ENCODE data around the gene WNT9B.
"Not testable (repeated sequence)": the region's sequence is repeated elsewhere in the genome, so short reads cannot be mapped to it uniquely, and the experiment has no call there.

Gene WNT9B

DNA sequence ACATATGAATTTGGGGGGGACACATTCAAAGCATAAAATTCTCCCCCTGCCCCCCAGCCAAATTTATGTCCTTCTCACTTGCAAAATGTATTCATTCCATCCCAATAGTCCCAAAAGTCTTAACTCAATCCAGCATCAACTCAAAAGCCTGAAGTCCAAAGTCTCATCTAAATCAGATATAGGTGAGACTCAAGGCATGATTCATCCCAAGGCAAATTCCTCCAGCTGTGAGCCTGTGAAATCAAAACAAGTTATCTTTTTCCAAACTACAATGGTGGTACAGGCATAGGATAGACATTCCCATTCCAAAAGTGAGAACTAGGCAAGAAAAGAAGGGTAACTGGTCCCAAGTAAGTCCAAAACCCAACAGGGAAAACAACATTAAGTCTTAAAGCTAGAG is 65.7 kb downstream of the WNT9B start:
- DNase-seq = no peak

DNA sequence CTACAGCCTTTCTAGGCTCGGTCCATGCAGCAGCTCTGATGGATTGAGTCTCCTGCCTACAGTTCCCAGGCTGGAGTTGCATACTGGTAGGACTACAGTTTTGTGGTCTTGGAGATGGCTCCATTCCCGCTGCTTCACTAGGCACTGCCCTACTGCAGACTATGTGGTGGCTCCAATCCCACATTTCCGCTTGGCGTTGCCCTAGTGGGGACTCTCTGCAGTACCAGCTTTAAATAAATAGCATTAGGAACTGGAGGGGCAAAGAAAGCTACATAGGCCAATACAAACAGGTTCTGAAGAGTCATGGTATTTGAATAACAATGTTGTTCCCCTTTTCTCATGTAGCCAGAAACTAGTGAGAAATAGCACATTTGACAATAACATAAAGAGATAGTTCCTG is 66.1 kb downstream of the WNT9B start:
- DNase-seq = no peak

GRCh38 chr17:46921962-46922361 is 70.6 kb downstream of the WNT9B start:
- not testable (repeated sequence) for DNase-seq

DNA sequence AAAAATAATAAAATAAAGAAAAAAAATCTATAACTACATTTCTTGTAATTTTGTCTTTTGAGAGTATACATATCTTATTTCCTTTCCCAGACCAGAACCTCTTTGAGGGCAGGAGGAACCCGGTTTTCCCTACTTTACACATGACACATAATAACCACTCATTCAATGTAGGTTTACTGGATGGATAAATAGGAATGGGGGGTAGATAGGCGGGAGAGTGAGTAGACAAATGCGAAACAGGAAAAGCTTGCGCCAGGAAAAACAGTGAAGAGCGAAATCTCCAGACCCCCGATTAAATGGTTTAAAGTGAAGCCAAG is 71.1 kb downstream of the WNT9B start:
- no peak for DNase-seq

DNA sequence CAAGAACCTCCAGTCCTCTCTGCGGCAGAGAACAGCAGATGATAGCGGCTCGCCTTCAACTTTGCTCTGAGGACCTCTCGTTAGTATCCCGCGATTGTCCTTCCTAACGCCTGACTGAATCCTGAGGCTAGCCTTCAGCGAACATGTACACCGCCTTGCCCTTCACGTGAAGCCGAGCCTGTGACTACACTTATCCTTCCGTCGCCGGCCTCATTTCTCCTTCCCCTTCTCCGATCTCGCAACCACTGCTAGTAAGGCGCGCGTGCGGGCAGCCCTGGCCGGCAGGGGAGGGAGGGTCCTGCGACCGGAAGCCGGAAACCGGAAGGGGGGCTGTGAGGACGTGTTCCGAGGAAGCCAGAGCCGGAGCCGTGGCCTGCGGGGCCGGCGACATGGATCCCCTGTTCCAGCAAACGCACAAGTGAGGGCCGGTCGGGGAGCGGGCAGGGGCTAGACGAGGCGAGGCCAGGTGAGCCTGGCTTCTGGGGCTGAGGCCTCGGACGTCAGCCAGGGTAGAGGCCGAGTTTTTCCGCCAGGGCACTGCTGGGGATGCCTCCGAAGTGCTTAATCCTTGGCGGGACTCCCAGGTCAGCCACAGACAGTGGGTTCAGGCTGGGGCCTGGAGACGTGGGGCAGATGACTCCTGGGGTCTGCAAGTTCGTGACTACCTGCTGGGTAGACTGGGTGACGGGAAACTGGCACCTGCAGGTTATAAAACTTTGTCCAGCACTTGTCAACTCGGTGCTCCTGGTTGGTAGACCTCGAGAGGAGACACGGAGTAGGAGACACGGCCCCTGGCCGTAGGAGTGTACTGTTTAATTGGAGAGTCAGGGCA is 71.6 kb downstream of the WNT9B start, which contains the start of gene GOSR2:
Gene GOSR2, plus strand, starts transcription at position 357 of the 832 bp plus-strand sequence. Its CDS starts 33 bp downstream, at position 390.
- DNase-seq = peak; percentile 74 to 90

DNA sequence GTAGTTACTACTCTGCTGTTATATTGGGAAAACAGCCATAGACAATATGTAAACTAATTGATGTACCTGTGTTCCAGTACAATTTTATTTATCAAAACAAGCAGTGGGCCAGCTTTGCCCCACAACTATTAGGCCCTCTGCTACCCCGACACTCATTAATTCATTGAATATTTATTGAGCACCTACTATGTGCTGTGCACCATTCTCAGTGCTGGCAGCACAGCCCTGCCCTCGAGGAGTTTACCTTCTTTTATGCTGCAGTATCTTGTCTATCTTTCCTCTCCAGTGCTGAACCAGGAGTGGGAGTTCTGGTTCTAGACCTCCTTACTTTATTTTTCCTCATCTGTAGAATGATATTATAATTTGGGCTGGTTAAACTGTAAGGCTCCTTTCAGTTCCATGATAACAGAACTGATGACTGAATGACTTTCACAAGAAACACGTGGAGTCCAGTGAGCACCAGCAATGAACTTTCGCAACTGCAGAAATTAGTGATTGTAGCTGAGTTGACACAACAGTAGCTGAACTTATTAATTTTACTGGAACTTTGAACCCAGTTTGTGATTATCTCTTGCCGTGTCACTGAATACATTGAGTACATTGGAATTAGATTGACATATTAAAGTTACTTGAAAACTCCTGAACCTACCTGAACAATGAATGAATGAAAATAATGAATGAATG is 73.9 kb downstream of the WNT9B start:
- peak; percentile 31 to 39 for DNase-seq

- no peak for DNase-seq
Measured at GRCh38 chr17:46928467-46929261, 77.3 kb downstream of the WNT9B start.

DNA sequence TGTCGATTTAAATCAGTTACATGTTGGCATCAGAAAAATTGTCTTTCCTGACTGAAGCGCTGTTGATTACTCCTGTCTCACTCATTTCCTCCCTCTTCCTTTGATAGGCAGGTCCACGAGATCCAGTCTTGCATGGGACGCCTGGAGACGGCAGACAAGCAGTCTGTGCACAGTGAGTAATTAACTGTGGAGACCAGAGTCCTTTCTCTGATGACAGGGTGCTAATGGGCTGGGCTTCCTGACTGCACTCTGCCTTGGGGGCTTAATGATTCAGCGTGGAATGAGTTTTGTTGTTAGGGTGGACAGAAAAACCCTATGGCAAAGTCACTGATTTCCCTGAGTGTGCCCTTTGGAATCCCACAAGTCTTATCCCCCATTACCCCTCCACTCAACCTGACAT is 78.0 kb downstream of the WNT9B start:
- DNase-seq = no peak

GRCh38 chr17:46930051-46930450 is 78.7 kb downstream of the WNT9B start:
- DNase-seq = no peak

- DNase-seq = no peak
Measured at GRCh38 chr17:46931596-46931995, 80.2 kb downstream of the WNT9B start.

- DNase-seq = no peak
Measured at GRCh38 chr17:46935658-46936266, 84.4 kb downstream of the WNT9B start.

Data from inflammatory macrophage treated with lipopolysaccharide for 1 hour (primary cell).